MM.1S (cell line): ENCODE measurements around the gene CGRRF1.

ENCODE experiments used
- EZH2 ChIP-seq: fragments of 300-600 bp; sonication (generic); optimal IDR thresholded peaks from 2 replicates; pipeline ENCODE3; 2017; ENCODE audit warnings: low read depth, mild to moderate bottlenecking, antibody characterized with exemption, low read length, mixed read lengths
- EZH2phosphoT487 ChIP-seq: fragments of 300-600 bp; sonication (generic); IDR thresholded peaks from 2 replicates; pipeline ENCODE4 v1.6.1; 2018; ENCODE audit warnings: antibody characterized with exemption, low read length
- TF ChIP-seq, protein P1 (sequence below): fragments of 300-600 bp; sonication (generic); IDR thresholded peaks from 2 replicates; pipeline ENCODE4 v1.5.1; 2016; ENCODE audit warnings: antibody characterized with exemption, low read length, mixed read lengths

GRCh38 chr14:54512393-54512792 lies 2.7 kb downstream of the CGRRF1 start:
- TF ChIP-seq, protein P1, sequence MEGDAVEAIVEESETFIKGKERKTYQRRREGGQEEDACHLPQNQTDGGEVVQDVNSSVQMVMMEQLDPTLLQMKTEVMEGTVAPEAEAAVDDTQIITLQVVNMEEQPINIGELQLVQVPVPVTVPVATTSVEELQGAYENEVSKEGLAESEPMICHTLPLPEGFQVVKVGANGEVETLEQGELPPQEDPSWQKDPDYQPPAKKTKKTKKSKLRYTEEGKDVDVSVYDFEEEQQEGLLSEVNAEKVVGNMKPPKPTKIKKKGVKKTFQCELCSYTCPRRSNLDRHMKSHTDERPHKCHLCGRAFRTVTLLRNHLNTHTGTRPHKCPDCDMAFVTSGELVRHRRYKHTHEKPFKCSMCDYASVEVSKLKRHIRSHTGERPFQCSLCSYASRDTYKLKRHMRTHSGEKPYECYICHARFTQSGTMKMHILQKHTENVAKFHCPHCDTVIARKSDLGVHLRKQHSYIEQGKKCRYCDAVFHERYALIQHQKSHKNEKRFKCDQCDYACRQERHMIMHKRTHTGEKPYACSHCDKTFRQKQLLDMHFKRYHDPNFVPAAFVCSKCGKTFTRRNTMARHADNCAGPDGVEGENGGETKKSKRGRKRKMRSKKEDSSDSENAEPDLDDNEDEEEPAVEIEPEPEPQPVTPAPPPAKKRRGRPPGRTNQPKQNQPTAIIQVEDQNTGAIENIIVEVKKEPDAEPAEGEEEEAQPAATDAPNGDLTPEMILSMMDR = no peak
- TF ChIP-seq EZH2 = no peak
- no peak for TF ChIP-seq EZH2phosphoT487
